Fibroblast of lung (primary cell): ENCODE measurements around the gene OR6C75.

Experiments used
- EZH2 ChIP-seq: IDR thresholded peaks from 2 replicates; pipeline ENCODE4 v1.5.1; 2012; ENCODE audit warnings: low read length, control low read depth, mild to moderate bottlenecking; ENCODE audit errors: missing control alignments
- TF ChIP-seq, protein P1 (sequence below), 2 donors: IDR thresholded peaks in 1 of 2; conservative IDR thresholded peaks in 1 of 2; 1 replicate in 1 of 2; 2 replicates in 1 of 2; pipeline ENCODE4 v1.5.1; 2011 to 2012; ENCODE audit warnings: low read length in 2 of 2, control low read depth in 1 of 2, inconsistent platforms in 1 of 2, low read depth in 1 of 2, mild to moderate bottlenecking in 1 of 2

DNA sequence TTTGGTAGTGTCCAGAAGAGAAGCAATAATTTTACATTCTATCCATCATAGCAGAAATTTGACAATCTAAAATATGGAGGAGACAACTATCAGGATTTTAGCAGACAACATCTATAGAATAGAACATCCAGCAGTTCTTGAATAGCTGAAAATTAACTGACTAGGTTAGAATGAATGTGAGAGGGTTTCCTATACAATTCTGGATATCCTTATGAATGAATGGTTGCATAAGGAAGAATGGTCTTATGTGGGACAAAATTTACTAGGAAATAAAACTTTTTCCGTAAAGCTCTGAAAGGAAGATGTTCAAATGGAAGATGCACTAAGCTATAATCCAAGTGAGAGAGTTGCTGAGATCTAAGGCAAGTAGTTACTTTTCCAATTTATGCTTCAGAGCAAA lies 32.3 kb upstream of the OR6C75 start, which contains the start of gene OR6C3:
- TF ChIP-seq, protein P1, sequence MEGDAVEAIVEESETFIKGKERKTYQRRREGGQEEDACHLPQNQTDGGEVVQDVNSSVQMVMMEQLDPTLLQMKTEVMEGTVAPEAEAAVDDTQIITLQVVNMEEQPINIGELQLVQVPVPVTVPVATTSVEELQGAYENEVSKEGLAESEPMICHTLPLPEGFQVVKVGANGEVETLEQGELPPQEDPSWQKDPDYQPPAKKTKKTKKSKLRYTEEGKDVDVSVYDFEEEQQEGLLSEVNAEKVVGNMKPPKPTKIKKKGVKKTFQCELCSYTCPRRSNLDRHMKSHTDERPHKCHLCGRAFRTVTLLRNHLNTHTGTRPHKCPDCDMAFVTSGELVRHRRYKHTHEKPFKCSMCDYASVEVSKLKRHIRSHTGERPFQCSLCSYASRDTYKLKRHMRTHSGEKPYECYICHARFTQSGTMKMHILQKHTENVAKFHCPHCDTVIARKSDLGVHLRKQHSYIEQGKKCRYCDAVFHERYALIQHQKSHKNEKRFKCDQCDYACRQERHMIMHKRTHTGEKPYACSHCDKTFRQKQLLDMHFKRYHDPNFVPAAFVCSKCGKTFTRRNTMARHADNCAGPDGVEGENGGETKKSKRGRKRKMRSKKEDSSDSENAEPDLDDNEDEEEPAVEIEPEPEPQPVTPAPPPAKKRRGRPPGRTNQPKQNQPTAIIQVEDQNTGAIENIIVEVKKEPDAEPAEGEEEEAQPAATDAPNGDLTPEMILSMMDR (conservative IDR thresholded peaks at IDR 0.05 in 1 of 2, IDR thresholded peaks at IDR 0.05 in 1 of 2; ENCODE audit: low read depth in 1 of 2, low read length in 2 of 2) = no peak
- TF ChIP-seq EZH2 = no peak
